Hepatocyte (in vitro differentiated cells): ENCODE data around the gene TRAPPC13.

ENCODE experiments used
- CTCF ChIP-seq: fragments of 200-600 bp; sonication (generic); IDR thresholded peaks from 2 replicates; pipeline ENCODE4 v1.5.1; 2016; ENCODE audit warnings: antibody characterized with exemption, mild to moderate bottlenecking; ENCODE audit not compliant: poor library complexity
- EZH2phosphoT487 ChIP-seq: fragments of 200-600 bp; sonication (generic); IDR thresholded peaks from one replicate; pipeline ENCODE4 v1.6.1; 2018; ENCODE audit warnings: antibody characterized with exemption, mild to moderate bottlenecking, low read depth, moderate library complexity; ENCODE audit not compliant: unreplicated experiment, severe bottlenecking

GRCh38 chr5:65693121-65693520 lies 68.3 kb downstream of the TRAPPC13 start:
- TF ChIP-seq EZH2phosphoT487 (no peak), CTCF (no peak)
